WERI-Rb-1 (cell line): ENCODE measurements around the gene SMIM36.
"Not testable (repeated sequence)": the region's sequence is repeated elsewhere in the genome, so short reads cannot be mapped to it uniquely, and the experiment has no call there.

Experiments
- DNase-seq: peaks from one replicate; pipeline ENCODE4 v3.0.0-alpha.2; 2020
- H3K27ac ChIP-seq: fragments of 250-450 bp; sonication (Bioruptor Pico); 2 replicates; pipeline ENCODE4 v1.5.1; 2020; ENCODE audit warnings: mild to moderate bottlenecking, moderate library complexity
- H3K27me3 ChIP-seq: fragments of 250-450 bp; sonication (Bioruptor Pico); 2 replicates; pipeline ENCODE4 v1.5.1; 2021; ENCODE audit warnings: mild to moderate bottlenecking, low read depth, moderate library complexity; ENCODE audit not compliant: insufficient read depth, severe bottlenecking
- H3K36me3 ChIP-seq: fragments of 250-450 bp; sonication (Bioruptor Pico); 2 replicates; pipeline ENCODE4 v1.5.1; 2020; ENCODE audit warnings: mild to moderate bottlenecking, moderate library complexity
- H3K4me3 ChIP-seq: 2 replicates; pipeline ENCODE4 v1.5.1; 2011; ENCODE audit warnings: low read depth, mild to moderate bottlenecking, control low read depth, low read length
- H3K9me3 ChIP-seq: fragments of 250-450 bp; sonication (Bioruptor Pico); 2 replicates; pipeline ENCODE4 v1.5.1; 2021; ENCODE audit warnings: mild to moderate bottlenecking, moderate library complexity; ENCODE audit not compliant: severe bottlenecking
- TF ChIP-seq, protein P1 (sequence below): IDR thresholded peaks from 2 replicates; pipeline ENCODE4 v1.5.1; 2011; ENCODE audit warnings: low read depth, mild to moderate bottlenecking, control low read depth, inconsistent platforms, low read length

SMIM36 gene

DNA sequence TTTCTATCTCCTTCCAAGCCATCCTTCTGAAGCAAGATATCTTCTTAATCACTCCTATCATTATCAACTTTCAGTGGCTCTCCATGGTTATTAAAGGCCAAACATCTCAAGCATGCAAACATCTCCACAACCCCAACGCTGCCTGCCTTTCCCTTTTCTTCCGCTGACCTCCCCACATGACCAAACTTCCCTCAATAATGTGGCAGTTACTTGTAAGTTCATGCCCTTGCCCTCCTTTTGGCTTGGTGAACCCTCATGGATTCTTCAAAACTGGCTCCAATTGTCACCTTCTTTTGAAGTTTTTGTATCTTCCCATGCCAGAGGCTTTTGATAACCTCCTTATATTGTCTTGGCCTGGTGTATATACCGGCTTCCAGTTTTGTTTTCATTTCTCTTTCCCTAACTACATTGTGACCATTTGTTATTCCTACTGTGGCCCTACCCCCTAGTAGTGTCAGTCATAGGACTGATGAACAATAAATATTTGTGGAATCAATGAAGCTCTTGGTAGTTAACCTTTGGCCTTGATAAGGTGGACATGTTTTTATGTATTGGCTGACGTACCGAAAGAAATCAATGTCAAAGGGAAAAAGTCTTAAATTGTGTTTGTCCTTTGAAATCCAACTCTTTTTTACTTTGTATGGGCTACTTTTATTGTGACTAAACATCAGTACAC is 19.9 kb upstream of the SMIM36 start:
- H3K4me3 ChIP-seq, result no peak overlapping the region
- no peak for DNase-seq
- H3K27me3 ChIP-seq, result peaks cover 6% of the 10 kb centered on the region
- H3K27ac ChIP-seq, result no peak overlapping the region
- H3K36me3 ChIP-seq, result no peaks in the 10 kb centered on the region
- H3K9me3 ChIP-seq, result peaks cover 2% of the 10 kb centered on the region
- TF ChIP-seq, protein P1, sequence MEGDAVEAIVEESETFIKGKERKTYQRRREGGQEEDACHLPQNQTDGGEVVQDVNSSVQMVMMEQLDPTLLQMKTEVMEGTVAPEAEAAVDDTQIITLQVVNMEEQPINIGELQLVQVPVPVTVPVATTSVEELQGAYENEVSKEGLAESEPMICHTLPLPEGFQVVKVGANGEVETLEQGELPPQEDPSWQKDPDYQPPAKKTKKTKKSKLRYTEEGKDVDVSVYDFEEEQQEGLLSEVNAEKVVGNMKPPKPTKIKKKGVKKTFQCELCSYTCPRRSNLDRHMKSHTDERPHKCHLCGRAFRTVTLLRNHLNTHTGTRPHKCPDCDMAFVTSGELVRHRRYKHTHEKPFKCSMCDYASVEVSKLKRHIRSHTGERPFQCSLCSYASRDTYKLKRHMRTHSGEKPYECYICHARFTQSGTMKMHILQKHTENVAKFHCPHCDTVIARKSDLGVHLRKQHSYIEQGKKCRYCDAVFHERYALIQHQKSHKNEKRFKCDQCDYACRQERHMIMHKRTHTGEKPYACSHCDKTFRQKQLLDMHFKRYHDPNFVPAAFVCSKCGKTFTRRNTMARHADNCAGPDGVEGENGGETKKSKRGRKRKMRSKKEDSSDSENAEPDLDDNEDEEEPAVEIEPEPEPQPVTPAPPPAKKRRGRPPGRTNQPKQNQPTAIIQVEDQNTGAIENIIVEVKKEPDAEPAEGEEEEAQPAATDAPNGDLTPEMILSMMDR, result no peak

DNA sequence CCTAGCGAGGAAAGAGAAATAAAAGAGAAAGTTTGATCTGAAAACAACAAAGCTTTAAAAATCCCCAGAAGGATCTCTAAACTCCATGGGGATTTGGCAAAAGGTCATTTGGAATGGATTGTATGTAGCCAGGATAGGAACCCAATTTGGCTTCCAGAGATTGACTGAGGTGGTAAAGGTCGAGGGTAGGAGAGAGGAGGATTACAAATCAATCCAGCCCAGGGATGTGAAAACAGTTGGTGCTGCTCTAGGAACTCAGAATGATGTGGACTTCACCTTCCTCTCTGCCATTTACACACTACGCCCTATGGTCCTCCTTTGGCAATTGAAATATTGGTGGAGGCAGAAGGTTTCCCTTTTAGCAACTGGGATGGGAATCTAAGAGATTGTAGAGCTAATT is 18.8 kb upstream of the SMIM36 start:
- Histone ChIP-seq H3K9me3 (peaks cover 2% of the 10 kb centered on the region), H3K27ac (no peak overlapping the region), H3K36me3 (no peaks in the 10 kb centered on the region), H3K27me3 (peaks cover 6% of the 10 kb centered on the region), H3K4me3 (no peak overlapping the region)
- TF ChIP-seq, protein P1, result no peak
- DNase-seq, result no peak

DNA sequence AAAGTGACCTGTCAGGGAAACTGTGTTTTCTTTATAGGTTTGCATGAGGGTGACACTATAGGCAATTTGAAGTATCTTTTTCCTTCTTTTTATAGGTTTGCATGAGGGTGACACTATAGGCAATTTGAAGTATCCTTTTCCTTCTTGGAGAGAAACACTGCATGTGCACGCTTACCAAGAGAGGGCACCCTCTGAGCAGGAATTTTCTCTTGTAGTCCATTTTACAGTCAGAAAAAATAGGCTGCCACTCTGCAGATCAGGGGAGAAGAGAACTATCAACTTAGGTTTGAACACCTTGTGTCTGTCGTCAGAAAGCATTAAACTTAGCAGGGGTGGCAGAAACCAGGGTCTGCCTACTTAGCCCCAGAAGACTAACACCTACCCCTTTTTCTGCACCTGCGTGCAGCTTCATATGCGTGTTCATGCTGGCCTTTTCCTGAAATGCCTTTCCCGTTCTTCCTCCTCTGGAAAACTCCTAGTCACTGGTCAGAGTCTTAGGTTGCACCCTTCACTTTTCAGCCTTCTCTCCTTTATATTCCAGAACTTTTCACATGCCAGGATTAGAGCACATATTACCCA is 16.4 kb upstream of the SMIM36 start:
- H3K27me3 ChIP-seq, result no peaks in the 10 kb centered on the region
- no peaks in the 10 kb centered on the region for H3K9me3 ChIP-seq
- H3K27ac ChIP-seq, result no peak overlapping the region
- no peak overlapping the region for H3K4me3 ChIP-seq
- TF ChIP-seq, protein P1, result peak; percentile 63
- no peaks in the 10 kb centered on the region for H3K36me3 ChIP-seq
- peak; percentile 48 for DNase-seq

DNA sequence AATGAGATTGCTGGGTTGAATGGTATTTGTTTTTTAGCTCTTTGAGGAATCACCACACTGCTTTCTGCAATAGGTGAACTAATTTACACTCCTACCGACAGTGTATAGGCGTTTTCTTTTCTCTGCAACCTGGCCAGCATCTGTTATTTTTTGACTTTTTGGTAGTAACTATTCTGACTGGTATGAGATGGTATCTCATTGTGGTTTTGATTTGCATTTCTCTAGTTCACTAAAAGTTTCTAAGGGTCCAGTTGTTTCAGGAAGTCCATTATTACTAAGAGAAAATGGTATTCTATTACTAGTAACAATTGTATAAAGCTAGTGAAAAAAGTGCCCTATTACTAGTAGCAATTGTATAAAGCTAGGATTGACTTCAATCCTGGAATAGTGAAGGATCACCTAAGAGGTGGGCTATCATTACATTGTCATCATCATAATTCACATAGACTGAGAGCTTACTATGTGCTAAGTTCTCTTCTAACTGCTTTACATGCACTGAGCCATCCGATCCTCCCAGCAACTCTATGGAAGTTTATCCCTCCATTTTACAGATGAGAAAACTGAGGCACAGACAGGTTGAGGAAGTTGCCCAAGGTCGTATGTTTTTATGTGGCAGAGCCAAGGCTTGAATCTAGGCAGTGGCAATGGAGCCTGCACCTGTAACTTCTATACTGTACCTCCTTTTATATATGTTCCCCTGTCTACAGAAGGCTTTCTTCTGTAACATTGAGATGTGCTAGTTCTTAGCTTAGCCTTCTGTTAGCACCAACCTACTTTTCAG is 13.4 kb upstream of the SMIM36 start:
- Histone ChIP-seq H3K36me3 (no peaks in the 10 kb centered on the region), H3K9me3 (no peaks in the 10 kb centered on the region), H3K27ac (no peak overlapping the region), H3K4me3 (no peak overlapping the region), H3K27me3 (peaks cover 22% of the 10 kb centered on the region)
- TF ChIP-seq, protein P1, result no peak
- no peak for DNase-seq

DNA sequence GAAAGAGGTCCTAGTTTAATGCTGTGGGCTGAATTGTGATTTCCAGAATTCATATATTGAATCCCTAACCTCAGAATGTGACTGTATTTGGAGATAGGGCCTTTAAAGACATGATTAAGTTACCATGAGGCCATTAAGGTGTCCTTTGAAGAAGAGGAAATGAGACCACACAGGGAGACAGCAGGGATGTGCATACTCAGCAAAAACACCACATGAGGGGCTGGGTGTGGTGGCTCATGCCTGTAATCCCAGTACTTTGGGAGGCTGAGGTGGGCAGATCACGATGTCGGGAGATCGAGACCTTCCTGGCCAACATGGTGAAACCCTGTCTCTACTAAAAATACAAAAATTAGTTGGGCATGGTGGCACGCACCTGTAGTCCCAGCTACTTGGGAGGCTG is 11.8 kb upstream of the SMIM36 start:
- not testable (repeated sequence) for H3K4me3 ChIP-seq, H3K36me3 ChIP-seq, DNase-seq, H3K27ac ChIP-seq, H3K9me3 ChIP-seq
- H3K27me3 ChIP-seq, result peaks cover 26% of the 10 kb centered on the region

DNA sequence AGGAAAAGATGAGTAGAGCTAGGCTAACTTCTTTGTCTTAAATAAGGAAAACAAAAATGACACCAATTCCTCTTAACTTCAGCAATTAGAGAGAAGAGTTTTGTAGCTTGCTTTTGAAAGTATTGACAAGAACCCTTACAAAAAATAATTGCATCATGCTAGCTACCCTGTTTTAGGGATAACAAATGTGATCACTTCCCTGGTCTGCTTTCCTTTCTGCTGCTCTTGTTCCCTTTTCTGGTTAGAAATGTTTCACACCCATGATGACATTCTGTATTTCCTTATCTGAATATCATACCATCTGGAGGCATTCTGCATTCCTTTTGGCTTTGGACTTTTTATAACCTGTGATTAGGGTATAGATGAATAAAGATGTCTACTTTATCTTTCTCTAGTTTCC is 9.9 kb upstream of the SMIM36 start:
- Histone ChIP-seq H3K27ac (no peak overlapping the region), H3K36me3 (no peaks in the 10 kb centered on the region), H3K4me3 (no peak overlapping the region), H3K27me3 (peaks cover 31% of the 10 kb centered on the region), H3K9me3 (no peaks in the 10 kb centered on the region)
- no peak for DNase-seq
- TF ChIP-seq, protein P1, result no peak
